ENCODE measurements around the gene FRMD4A. TPM values are rescaled to one million over a fixed set of nuclear protein-coding genes. Genes with fewer than 3 reads are reported as not detected.

Gene FRMD4A
- total RNA-seq, 2 experiments from 2014 or later = 3.1 to 3.7 TPM

- intact Hi-C loops (cut with DNase I, micrococcal nuclease) = no loop called here
- no peaks in the 10 kb centered on the region for H3K36me3 ChIP-seq (ENCODE audit: insufficient read depth, low read length)
- H3K27me3 ChIP-seq (ENCODE audit: control insufficient read depth in 1 of 2, insufficient read depth in 2 of 2, low read length in 2 of 2) = no peaks in the 10 kb centered on the region
- Mint-ChIP-seq H3K27me3 (peaks cover 8% of the 10 kb centered on the region), H3K4me1 (ENCODE audit: low read depth) (no peaks in the 10 kb centered on the region), H3K4me3 (no peak overlapping the region), H3K9me3 (no peaks in the 10 kb centered on the region), H3K27ac (no peak overlapping the region), H3K36me3 (ENCODE audit: low read depth) (no peaks in the 10 kb centered on the region)
- CTCF ChIA-PET = no interaction called here
- H3K9me3 ChIP-seq (ENCODE audit: control insufficient read depth in 1 of 2, insufficient read depth in 1 of 2, low read length in 2 of 2) = no peaks in the 10 kb centered on the region
- H3K4me1 ChIP-seq (ENCODE audit: insufficient read depth, low read length) = no peaks in the 10 kb centered on the region
- no peak overlapping the region for H3K4me3 ChIP-seq (ENCODE audit: low read length)
- DNase-seq = no peak
- ATAC-seq (ENCODE audit: poor library complexity) = no peak
- TF ChIP-seq CTCF (IDR thresholded peaks at IDR 0.05) = no peak
- POLR2A ChIA-PET = no interaction called here
- H3K27ac ChIP-seq (ENCODE audit: low read depth in 1 of 2, low read length in 2 of 2) = no peak overlapping the region
Observed at GRCh38 chr10:13681960-13682359, 648.8 kb downstream of the FRMD4A start.

GRCh38 chr10:13681528-13681927, 649.2 kb downstream of the FRMD4A start:
- no peak for ATAC-seq (ENCODE audit: poor library complexity)
- no peaks in the 10 kb centered on the region for H3K4me1 ChIP-seq (ENCODE audit: insufficient read depth, low read length)
- no peaks in the 10 kb centered on the region for H3K4me1 Mint-ChIP-seq (ENCODE audit: low read depth)

GRCh38 chr10:13681095-13681494, 649.6 kb downstream of the FRMD4A start:
- no peaks in the 10 kb centered on the region for H3K9me3 Mint-ChIP-seq
- ATAC-seq (ENCODE audit: poor library complexity) = no peak
- POLR2A ChIA-PET = no interaction called here

More at GRCh38 chr10:13681528-13681927, 649.2 kb downstream of the FRMD4A start:
- intact Hi-C loops (cut with DNase I, micrococcal nuclease) = no loop called here
- no peaks in the 10 kb centered on the region for H3K9me3 ChIP-seq (ENCODE audit: control insufficient read depth in 1 of 2, insufficient read depth in 1 of 2, low read length in 2 of 2)
- H3K27ac ChIP-seq (ENCODE audit: low read depth in 1 of 2, low read length in 2 of 2) = no peak overlapping the region
- Mint-ChIP-seq H3K36me3 (ENCODE audit: low read depth) (no peaks in the 10 kb centered on the region), H3K27ac (no peak overlapping the region), H3K9me3 (no peaks in the 10 kb centered on the region), H3K27me3 (peaks cover 8% of the 10 kb centered on the region), H3K4me3 (no peak overlapping the region)
- no peaks in the 10 kb centered on the region for H3K27me3 ChIP-seq (ENCODE audit: control insufficient read depth in 1 of 2, insufficient read depth in 2 of 2, low read length in 2 of 2)
- ChIA-PET POLR2A (no interaction called here), CTCF (no interaction called here)
- H3K36me3 ChIP-seq (ENCODE audit: insufficient read depth, low read length) = no peaks in the 10 kb centered on the region
- no peak overlapping the region for H3K4me3 ChIP-seq (ENCODE audit: low read length)
- DNase-seq = no peak
- TF ChIP-seq CTCF (IDR thresholded peaks at IDR 0.05) = no peak

More at GRCh38 chr10:13681095-13681494, 649.6 kb downstream of the FRMD4A start:
- Mint-ChIP-seq H3K27me3 (peaks cover 8% of the 10 kb centered on the region), H3K36me3 (ENCODE audit: low read depth) (no peaks in the 10 kb centered on the region), H3K4me1 (ENCODE audit: low read depth) (no peaks in the 10 kb centered on the region), H3K27ac (no peak overlapping the region), H3K4me3 (no peak overlapping the region)
- DNase-seq = no peak
- H3K27ac ChIP-seq (ENCODE audit: low read depth in 1 of 2, low read length in 2 of 2) = no peak overlapping the region
- no peaks in the 10 kb centered on the region for H3K4me1 ChIP-seq (ENCODE audit: insufficient read depth, low read length)
- no peak overlapping the region for H3K4me3 ChIP-seq (ENCODE audit: low read length)
- intact Hi-C loops (cut with DNase I, micrococcal nuclease) = no loop called here
- H3K9me3 ChIP-seq (ENCODE audit: control insufficient read depth in 1 of 2, insufficient read depth in 1 of 2, low read length in 2 of 2) = no peaks in the 10 kb centered on the region
- CTCF ChIA-PET = no interaction called here
- H3K27me3 ChIP-seq (ENCODE audit: control insufficient read depth in 1 of 2, insufficient read depth in 2 of 2, low read length in 2 of 2) = no peaks in the 10 kb centered on the region
- H3K36me3 ChIP-seq (ENCODE audit: insufficient read depth, low read length) = no peaks in the 10 kb centered on the region
- no peak for TF ChIP-seq CTCF (IDR thresholded peaks at IDR 0.05)
